Heart left ventricle (tissue), 16 donors: ENCODE results near the gene SUMO3. TPM values are rescaled to one million over a fixed set of nuclear protein-coding genes. Genes with fewer than 3 reads are reported as not detected.

ENCODE experiments used
- ATAC-seq, 4 donors: fragments of 200-7000 bp; cut with Tn5 transposase; one replicate each; pipeline ENCODE4 v1.9.1; 2020 to 2022; ENCODE audit warnings: moderate library complexity in 4 of 4, mild to moderate bottlenecking in 3 of 4, moderate number of reproducible peaks in 1 of 4
- DNase-seq, 5 donors: peaks; one replicate each; pipeline ENCODE4 v3.0.0-alpha.2; 2020
- H3K27ac ChIP-seq, 12 donors: fragments of 200-600 bp; sonication (generic) in 4 of 12; one replicate each; pipeline versions ENCODE4 v1.5.0 to v1.8.0; 2016 to 2022; ENCODE audit warnings: mild to moderate bottlenecking in 2 of 12
- H3K27me3 ChIP-seq, 9 donors: fragments of 200-600 bp; sonication (generic) in 2 of 9; one replicate each; pipeline versions ENCODE4 v1.5.1 to v1.8.0; 2016 to 2022; ENCODE audit warnings: mild to moderate bottlenecking in 3 of 9
- H3K36me3 ChIP-seq, 9 donors: fragments of 200-600 bp; sonication (generic) in 2 of 9; one replicate each; pipeline versions ENCODE4 v1.5.0 to v1.8.0; 2018 to 2022; ENCODE audit warnings: mild to moderate bottlenecking in 2 of 9
- H3K4me1 ChIP-seq, 12 donors: fragments of 200-600 bp; sonication (generic) in 4 of 12; one replicate each; pipeline versions ENCODE4 v1.5.0 to v1.8.0; 2016 to 2022; ENCODE audit warnings: mild to moderate bottlenecking in 3 of 12
- H3K4me3 ChIP-seq, 12 donors: fragments of 200-600 bp; sonication (generic) in 4 of 12; one replicate each; pipeline versions ENCODE4 v1.5.0 to v1.8.0; 2017 to 2022; ENCODE audit warnings: mild to moderate bottlenecking in 9 of 12, moderate library complexity in 4 of 12
- H3K9me3 ChIP-seq, 12 donors: fragments of 200-600 bp; sonication (generic) in 4 of 12; one replicate each; pipeline versions ENCODE4 v1.5.0 to v1.8.0; 2016 to 2022; ENCODE audit warnings: mild to moderate bottlenecking in 1 of 12
- POLR2A ChIP-seq, 2 donors: fragments of 450-650 bp; IDR thresholded peaks; one replicate each; pipeline ENCODE4 v1.6.1; 2017; ENCODE audit warnings: antibody characterized with exemption in 2 of 2, mild to moderate bottlenecking in 2 of 2, moderate library complexity in 2 of 2
- WGBS, 4 donors: extraction: QIAGEN DNeasy Blood & Tissue Kit in 2 of 4; methylation state at CpG; one replicate each; pipeline versions ENCODE4 v1.1.5 to v1.1.7; 2013 to 2018; 5-methylcytosine and 5-hydroxymethylcytosine counted together
- intact Hi-C, 10 donors: fragments of 100-400 bp; cut with DNase I; formaldehyde crosslinking; loops; one replicate each; pipeline versions ENCODE4 v1.11.1 to v1.14.2; 2022
- polyA plus RNA-seq, 2 donors: library from polyadenylated mRNA; stranded (reverse); fragments of 200-250 nt; gene quantifications; one replicate each; pipeline ENCODE4 v1.2.3, GENCODE V29; 2013
- total RNA-seq, 9 donors: library from RNA; depleted of rRNA in 2 of 9; stranded (reverse); fragments of >200 nt in 2 of 9; fragmentation: NEBNext Ultra II Directional in 3 of 9; extraction: Animal tissue kit (Norgen Biotek cat#: 25700) in 3 of 9; gene quantifications; one replicate each; pipeline versions ENCODE4 v1.1.0 to v1.2.4, GENCODE V29; 2016 to 2023
- TF ChIP-seq, protein P1 (sequence below), 12 donors: fragments of 200-600 bp; sonication (generic) in 4 of 12; IDR thresholded peaks; one replicate each; pipeline versions ENCODE4 v1.5.0 to v1.8.0; 2018 to 2022; ENCODE audit warnings: antibody characterized with exemption in 12 of 12, mild to moderate bottlenecking in 5 of 12
- donor health status: ischemic (EF 13 %, LVEDD 7.1; RV severe dilation, severe dysfunction).
- donor health status: healthy with polysubstance abuse.
- donor health status: DM: no; HTN: yes; CAD: no.
- donor health status: DM: no; HTN: no; CAD: no.
- donor health status: ischemic (EF 25% LVEDD 6.9; RV normal size, moderate dysfunction).
- donor health status: ischemic (EF 25% LVEDD 5.7; RV mildly dilated, moderate dysfunction).
- donor health status: healthy.
- donor health status: DM: yes; HTN: yes; CAD: no.
- donor health status: ischemic (EF 35%, LVEDD 5.7; RV mildly dilated, moderate dysfunction).
- donor health status: nonischemic (EF 11% LVEDD 7.7; RV severe dilation, severe dysfunction).
- donor health status: DM: yes; HTN: yes; CAD: no.
- donor health status: PGD.
- donor health status: ischemic (EF 29% LVEDD 5.4; RV normal size, mild dysfunction).
- donor health status: nonischemic (EF 23%, LVEDD 6.1; RV moderate dilation, normal function).

Gene SUMO3
- total and polyA plus RNA-seq, 11 donors, result 22.0 to 108 (median 78.1) TPM

DNA sequence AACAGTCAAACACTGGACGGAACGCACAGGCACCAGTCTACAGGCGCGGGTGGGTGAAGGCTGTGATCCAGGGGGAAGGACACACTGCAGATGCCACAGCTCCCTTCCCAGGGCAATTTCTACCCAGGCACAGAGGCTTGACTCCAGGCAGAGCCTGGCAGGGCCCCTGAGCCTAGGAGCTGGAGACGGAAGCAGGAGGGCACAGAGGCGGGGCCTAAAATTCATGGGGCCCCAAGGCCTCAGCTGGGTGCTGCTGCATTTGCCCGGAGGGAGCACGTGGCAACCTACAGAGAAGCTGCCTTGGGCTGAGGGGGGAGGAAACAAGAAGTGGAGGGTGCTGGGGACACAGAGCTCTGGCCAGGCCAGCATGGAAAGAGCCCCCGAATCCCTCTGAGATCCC lies 57.5 kb downstream of the SUMO3 start:
- H3K9me3 ChIP-seq, result peaks cover 0 to 6% (median 0%) of the 10 kb centered on the region in 12 donors
- intact Hi-C loops, result no loop called here
- H3K4me3 ChIP-seq, result no peak overlapping the region
- 85 to 91% (median 90%) methylated on average over 8 to 9 of the region's 9 CpGs for WGBS, 4 donors
- H3K36me3 ChIP-seq, result no peaks in the 10 kb centered on the region
- no peak for TF ChIP-seq POLR2A (IDR thresholded peaks at IDR 0.05)
- TF ChIP-seq, protein P1, sequence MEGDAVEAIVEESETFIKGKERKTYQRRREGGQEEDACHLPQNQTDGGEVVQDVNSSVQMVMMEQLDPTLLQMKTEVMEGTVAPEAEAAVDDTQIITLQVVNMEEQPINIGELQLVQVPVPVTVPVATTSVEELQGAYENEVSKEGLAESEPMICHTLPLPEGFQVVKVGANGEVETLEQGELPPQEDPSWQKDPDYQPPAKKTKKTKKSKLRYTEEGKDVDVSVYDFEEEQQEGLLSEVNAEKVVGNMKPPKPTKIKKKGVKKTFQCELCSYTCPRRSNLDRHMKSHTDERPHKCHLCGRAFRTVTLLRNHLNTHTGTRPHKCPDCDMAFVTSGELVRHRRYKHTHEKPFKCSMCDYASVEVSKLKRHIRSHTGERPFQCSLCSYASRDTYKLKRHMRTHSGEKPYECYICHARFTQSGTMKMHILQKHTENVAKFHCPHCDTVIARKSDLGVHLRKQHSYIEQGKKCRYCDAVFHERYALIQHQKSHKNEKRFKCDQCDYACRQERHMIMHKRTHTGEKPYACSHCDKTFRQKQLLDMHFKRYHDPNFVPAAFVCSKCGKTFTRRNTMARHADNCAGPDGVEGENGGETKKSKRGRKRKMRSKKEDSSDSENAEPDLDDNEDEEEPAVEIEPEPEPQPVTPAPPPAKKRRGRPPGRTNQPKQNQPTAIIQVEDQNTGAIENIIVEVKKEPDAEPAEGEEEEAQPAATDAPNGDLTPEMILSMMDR (IDR thresholded peaks at IDR 0.05), result no peak
- DNase-seq (no peak), ATAC-seq (no peak)
- no peaks in the 10 kb centered on the region for H3K27me3 ChIP-seq
- H3K27ac ChIP-seq, result no peak overlapping the region
- peaks cover 0 to 3% (median 0%) of the 10 kb centered on the region in 12 donors for H3K4me1 ChIP-seq

DNA sequence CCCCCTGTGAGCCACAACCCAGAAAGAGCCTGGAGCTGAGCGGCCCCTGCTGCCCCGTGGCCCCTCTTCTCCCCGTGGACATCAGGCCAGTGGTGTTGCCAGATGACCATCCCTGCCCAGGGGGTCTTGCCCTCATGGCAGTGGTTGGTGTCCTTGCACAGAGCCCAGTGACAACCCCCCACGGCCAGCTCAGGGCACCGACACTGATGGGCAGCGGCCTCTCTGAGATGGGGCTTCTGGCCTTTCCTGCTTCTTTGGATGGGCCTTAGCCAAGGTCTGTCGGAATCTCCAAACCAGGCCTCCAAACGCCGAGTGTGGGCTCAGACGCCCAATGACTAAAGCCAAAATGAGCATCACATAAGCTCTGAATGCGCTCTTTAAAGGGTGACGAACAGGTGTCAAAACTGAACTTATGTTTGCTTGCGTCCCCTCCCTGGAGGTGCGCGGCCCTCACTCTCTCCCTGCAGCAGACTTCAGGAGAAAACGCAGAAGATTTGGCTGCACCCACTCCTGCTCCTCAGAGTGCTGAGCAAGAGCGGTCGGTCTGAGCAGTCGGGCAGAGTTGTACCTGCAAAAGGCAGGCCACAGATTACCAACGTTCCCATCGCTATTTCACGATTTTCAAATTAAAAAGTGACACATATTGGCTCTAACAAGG lies 58.1 kb downstream of the SUMO3 start:
- ATAC-seq, result no peak
- 88 to 94% (median 89%) methylated on average over 21 to 22 of the region's 22 CpGs for WGBS, 4 donors
- intact Hi-C loops, result no loop called here
- Histone ChIP-seq H3K4me1 (no peaks in the 10 kb centered on the region), H3K36me3 (no peaks in the 10 kb centered on the region), H3K9me3 (peaks cover 0 to 6% (median 0%) of the 10 kb centered on the region in 12 donors), H3K4me3 (no peak overlapping the region), H3K27ac (no peak overlapping the region), H3K27me3 (no peaks in the 10 kb centered on the region)
- DNase-seq, result no peak
- TF ChIP-seq, protein P1 (IDR thresholded peaks at IDR 0.05), result no peak
- no peak for TF ChIP-seq POLR2A (IDR thresholded peaks at IDR 0.05)

DNA sequence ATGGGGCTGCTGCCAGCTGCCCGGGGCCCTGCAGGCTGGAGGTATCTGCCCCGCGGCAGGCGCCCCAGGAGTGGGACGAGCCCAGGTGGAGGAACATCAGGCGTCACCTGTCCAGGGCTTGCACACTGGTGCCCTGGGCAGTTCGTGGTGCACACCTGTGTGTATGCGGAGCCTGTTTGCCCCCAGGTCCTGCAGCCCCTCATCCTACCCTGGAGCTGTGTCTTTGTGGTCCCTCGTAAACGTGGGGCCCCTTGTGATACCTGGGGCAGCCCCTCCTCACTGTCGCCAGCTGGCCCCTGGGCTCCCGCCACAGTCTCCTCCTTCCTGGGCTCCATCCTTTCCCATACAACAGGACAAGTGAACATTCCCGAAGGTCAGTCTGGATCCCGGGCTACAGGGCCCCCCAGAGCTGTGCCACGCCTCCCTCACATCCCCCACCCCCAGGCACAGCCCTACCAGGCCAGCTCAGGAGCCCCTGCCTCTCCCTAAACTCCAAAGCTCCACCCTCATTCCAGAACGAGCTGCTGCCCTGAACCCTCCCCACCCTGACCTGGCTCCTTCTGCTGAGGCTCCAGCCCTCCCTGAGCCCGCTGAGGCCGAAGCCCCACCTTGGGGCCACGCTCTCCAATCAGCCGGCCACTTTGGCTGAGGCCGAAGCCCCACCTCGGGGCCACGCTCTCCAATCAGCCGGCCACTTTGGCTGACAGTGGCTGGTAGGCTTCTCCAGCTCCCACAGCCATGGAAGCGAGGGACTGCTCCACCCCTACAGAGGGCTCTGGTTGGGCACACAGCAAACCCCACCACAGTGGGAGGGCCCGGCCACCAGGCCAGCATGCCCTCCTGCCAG lies 58.9 kb downstream of the SUMO3 start:
- Histone ChIP-seq H3K4me3 (no peak overlapping the region), H3K4me1 (no peaks in the 10 kb centered on the region), H3K9me3 (peaks cover 0 to 13% (median 0%) of the 10 kb centered on the region in 12 donors), H3K27ac (no peak overlapping the region), H3K27me3 (no peaks in the 10 kb centered on the region), H3K36me3 (no peaks in the 10 kb centered on the region)
- ATAC-seq, result no peak
- WGBS, 4 donors, result 80 to 86% (median 82%) methylated on average over 16 to 26 of the region's 26 CpGs
- TF ChIP-seq POLR2A (IDR thresholded peaks at IDR 0.05), result no peak
- TF ChIP-seq, protein P1 (IDR thresholded peaks at IDR 0.05), result no peak
- intact Hi-C loops, result no loop called here
- DNase-seq, result no peak

DNA sequence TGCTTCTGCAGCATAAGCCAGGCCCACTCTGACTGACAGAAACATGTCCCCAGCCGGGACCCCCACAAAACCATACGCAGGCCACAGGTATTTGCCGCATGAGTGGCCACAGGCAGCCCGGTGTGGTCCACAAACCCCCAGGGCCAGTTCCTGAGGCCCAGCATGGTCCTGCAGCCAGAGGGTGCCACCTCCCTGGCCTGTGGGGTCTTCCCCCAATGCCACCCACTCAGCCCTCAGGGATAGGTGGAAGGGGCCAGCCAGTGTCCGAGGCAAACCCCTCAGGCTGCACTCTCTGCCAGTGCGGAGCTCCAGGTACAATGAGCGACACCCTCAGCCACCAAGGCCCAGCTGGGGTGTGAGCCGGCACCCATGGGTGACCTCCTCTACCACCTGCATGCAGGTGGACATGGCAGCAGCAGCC lies 59.7 kb downstream of the SUMO3 start:
- peaks cover 0 to 14% (median 0%) of the 10 kb centered on the region in 12 donors for H3K9me3 ChIP-seq
- 95 to 98% (median 97%) methylated on average over 4 to 8 of the region's 8 CpGs for WGBS, 4 donors
- no peak for DNase-seq

More for the DNA sequence above, 59.7 kb downstream of the SUMO3 start:
- Histone ChIP-seq H3K27ac (no peak overlapping the region), H3K4me3 (no peak overlapping the region), H3K36me3 (no peaks in the 10 kb centered on the region), H3K4me1 (no peaks in the 10 kb centered on the region), H3K27me3 (no peaks in the 10 kb centered on the region)
- ATAC-seq, result no peak
- intact Hi-C loops, result no loop called here
- TF ChIP-seq, protein P1 (IDR thresholded peaks at IDR 0.05), result no peak
- no peak for TF ChIP-seq POLR2A (IDR thresholded peaks at IDR 0.05)
